ENCODE measurements around the gene OR4K13.

The OR4K13 gene

DNA sequence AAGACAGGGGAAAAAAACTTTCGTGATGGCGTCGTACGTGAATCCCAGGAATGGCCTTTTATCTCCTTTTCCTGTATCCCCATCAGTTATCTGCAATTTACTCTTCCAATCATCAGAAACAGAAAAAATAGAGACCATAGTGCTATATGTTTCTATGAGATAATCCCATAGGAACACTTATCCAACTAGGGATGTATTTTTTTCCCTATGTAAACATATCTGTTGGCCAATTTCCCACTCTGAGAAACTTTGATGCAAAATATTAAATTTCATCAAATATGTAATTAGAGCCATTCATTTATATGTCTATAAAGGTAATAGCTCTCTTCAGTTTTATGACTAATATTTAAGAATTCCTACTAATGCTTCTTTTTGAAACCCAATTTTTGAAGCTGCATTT is at the start of gene OR4K13:
TSS of gene OR4K13 (minus strand) at position 101 of the 400 bp plus-strand sequence. CDS start 1,280 bp downstream, outside the sequence.
- no peak for DNase-seq (ENCODE audit: low read depth, low spot score)

DNA sequence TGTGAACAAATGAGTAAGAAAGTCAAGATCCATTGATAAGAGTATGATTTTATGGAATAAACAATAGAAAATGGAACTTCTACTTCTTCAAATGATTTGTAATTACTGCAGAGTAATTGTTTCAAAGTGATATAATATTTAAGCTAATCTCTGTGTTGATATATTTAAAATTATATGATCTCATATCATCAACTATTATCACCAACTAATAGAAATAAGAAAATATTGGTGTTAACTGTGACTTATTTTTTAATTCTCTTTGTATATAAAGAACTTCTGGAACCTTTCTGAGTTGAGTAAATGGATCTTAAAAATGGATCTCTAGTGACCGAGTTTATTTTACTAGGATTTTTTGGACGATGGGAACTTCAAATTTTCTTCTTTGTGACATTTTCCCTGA is 23.9 kb upstream of the OR4K13 start, which contains the start of gene OR4L1:
TSS of gene OR4L1 (plus strand) at position 301 of the 400 bp plus-strand sequence. CDS start at position 301, 0 bp downstream.
- DNase-seq (ENCODE audit: low read depth, low spot score): no peak

GRCh38 chr14:20048202-20048601 is 12.4 kb upstream of the OR4K13 start:
- no peak for DNase-seq (ENCODE audit: low read depth, low spot score)

GRCh38 chr14:20044243-20044642 is 8.4 kb upstream of the OR4K13 start:
- DNase-seq (ENCODE audit: low read depth, low spot score): no peak

DNA sequence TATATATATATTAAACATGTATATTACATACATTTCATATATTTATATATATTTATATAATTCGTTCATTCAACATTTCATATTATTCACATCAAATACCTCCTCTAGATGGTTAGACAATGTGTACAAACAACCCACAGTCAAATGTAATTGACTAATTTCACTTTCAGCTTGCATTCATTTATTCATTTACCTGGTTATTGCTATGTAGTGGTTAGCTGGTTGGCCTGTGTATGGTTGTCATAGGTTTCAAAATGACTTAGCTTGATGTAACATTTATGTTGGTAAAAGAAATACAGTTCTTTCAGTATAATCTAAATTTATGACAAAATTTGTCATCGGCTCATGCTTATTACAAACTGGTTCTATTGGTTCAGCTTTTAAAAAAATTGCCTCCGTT is 389 bp downstream of the OR4K13 start:
- DNase-seq (ENCODE audit: low read depth, low spot score): no peak

GRCh38 chr14:20031058-20031457 is 4.8 kb downstream of the OR4K13 start:
- no peak for DNase-seq (ENCODE audit: low read depth, low spot score)

GRCh38 chr14:20019257-20019865 is 16.5 kb downstream of the OR4K13 start, which contains the start of gene OR4K14:
Gene OR4K14, minus strand, starts transcription at chr14:20019307. Its CDS starts 4,114 bp downstream, at chr14:20015193.
- no peak for DNase-seq (ENCODE audit: low read depth, low spot score)

- DNase-seq (ENCODE audit: low read depth, low spot score): no peak
Measured at GRCh38 chr14:20008156-20008555, 27.7 kb downstream of the OR4K13 start.

- no peak for DNase-seq (ENCODE audit: low read depth, low spot score)
Measured at GRCh38 chr14:20002319-20002718, 33.5 kb downstream of the OR4K13 start.

- no peak for DNase-seq (ENCODE audit: low read depth, low spot score)
Measured at GRCh38 chr14:20001863-20002262, 34.0 kb downstream of the OR4K13 start, which contains the start of gene OR4Q2. Gene OR4Q2, plus strand, starts transcription at chr14:20002163.

DNA sequence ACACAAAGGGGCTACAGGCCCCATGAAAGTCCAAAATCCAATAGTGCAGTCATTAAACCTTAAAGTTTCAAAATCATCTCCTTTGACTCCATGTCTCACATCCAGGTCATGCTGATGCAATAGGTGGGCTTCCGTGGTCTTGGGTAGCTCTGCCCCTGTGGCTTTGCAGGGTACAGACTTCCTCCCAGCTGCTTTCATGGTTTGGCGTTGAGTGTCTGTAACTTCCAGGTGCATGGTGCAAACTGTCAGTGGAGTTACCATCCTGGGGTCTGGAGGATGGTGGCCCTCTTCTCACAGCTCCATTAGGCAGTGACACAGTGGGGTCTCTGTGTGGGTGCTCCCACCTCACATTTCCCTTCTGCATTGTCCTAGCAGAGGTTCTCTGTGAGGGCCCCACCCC is 42.4 kb downstream of the OR4K13 start:
- no peak for DNase-seq (ENCODE audit: low read depth, low spot score)
